Left ventricle myocardium inferior (tissue), 1 donor: ENCODE data around the gene TMSB15B. TPM values are rescaled to one million over a fixed set of nuclear protein-coding genes. Genes with fewer than 3 reads are reported as not detected.
"Not testable (repeated sequence)": the region's sequence is repeated elsewhere in the genome, so short reads cannot be mapped to it uniquely, and the experiment has no call there.

Experiments used
- DNase-seq: peaks from one replicate; pipeline ENCODE4 v3.0.0-alpha.2; 2020
- H3K27ac ChIP-seq: fragments of 200-600 bp; replicated peaks from 2 replicates; pipeline ENCODE4 v1.8.0; 2021
- H3K27me3 ChIP-seq: fragments of 200-600 bp; 2 replicates; pipeline ENCODE4 v1.8.0; 2021; ENCODE audit warnings: low read depth
- H3K36me3 ChIP-seq: fragments of 200-600 bp; 2 replicates; pipeline ENCODE4 v1.8.0; 2021
- H3K4me1 ChIP-seq: fragments of 200-600 bp; 2 replicates; pipeline ENCODE4 v1.8.0; 2021
- H3K4me3 ChIP-seq: fragments of 200-600 bp; 2 replicates; pipeline ENCODE4 v1.8.0; 2021; ENCODE audit warnings: mild to moderate bottlenecking, moderate library complexity
- H3K9me3 ChIP-seq: fragments of 200-600 bp; replicated peaks from 2 replicates; pipeline ENCODE4 v1.8.0; 2021
- CTCF ChIP-seq: fragments of 200-600 bp; IDR thresholded peaks from 2 replicates; pipeline ENCODE4 v1.8.0; 2021; ENCODE audit warnings: antibody characterized with exemption, mild to moderate bottlenecking, borderline replicate concordance
- intact Hi-C: fragments of 100-400 bp; cut with micrococcal nuclease; formaldehyde crosslinking; loops from one replicate; pipeline ENCODE4 v1.11.0; 2022
- total RNA-seq: library from RNA; stranded (reverse); fragmentation: NEBNext Ultra II Directional; extraction: Animal tissue kit (Norgen Biotek cat#: 25700); gene quantifications from one replicate; pipeline ENCODE4 v1.2.1, GENCODE V29; 2021
- donor health status: DM: no; HTN: yes; CAD: no; lungs with severe emphysema.

The TMSB15B gene
- total RNA-seq, 1 donor from 2014 or later, result 0.60 TPM

- no peak for DNase-seq
- H3K36me3 ChIP-seq, result no peaks in the 10 kb centered on the region
- intact Hi-C loops, result no loop called here
- H3K4me1 ChIP-seq, result no peaks in the 10 kb centered on the region
- no peak overlapping the region for H3K27ac ChIP-seq
- no peak for TF ChIP-seq CTCF
- H3K4me3 ChIP-seq, result no peak overlapping the region
- H3K27me3 ChIP-seq, result no peaks in the 10 kb centered on the region
- no peaks in the 10 kb centered on the region for H3K9me3 ChIP-seq
Observed at GRCh38 chrX:103927030-103927429, 35.4 kb upstream of the TMSB15B start.

- Histone ChIP-seq H3K27ac (no peak overlapping the region), H3K4me1 (no peaks in the 10 kb centered on the region), H3K27me3 (no peaks in the 10 kb centered on the region), H3K4me3 (no peak overlapping the region), H3K36me3 (no peaks in the 10 kb centered on the region), H3K9me3 (no peaks in the 10 kb centered on the region)
- intact Hi-C loops, result no loop called here
- no peak for TF ChIP-seq CTCF
- no peak for DNase-seq
Observed at GRCh38 chrX:103927633-103928032, 34.8 kb upstream of the TMSB15B start.

- Histone ChIP-seq H3K4me1 (no peaks in the 10 kb centered on the region), H3K27me3 (no peaks in the 10 kb centered on the region), H3K27ac (no peak overlapping the region), H3K4me3 (no peak overlapping the region), H3K36me3 (no peaks in the 10 kb centered on the region), H3K9me3 (no peaks in the 10 kb centered on the region)
- intact Hi-C loops, result no loop called here
- no peak for DNase-seq
- no peak for TF ChIP-seq CTCF
Observed at GRCh38 chrX:103932133-103932532, 30.3 kb upstream of the TMSB15B start.

GRCh38 chrX:103940257-103940656 lies 22.2 kb upstream of the TMSB15B start:
- intact Hi-C loops, result not testable (repeated sequence)

GRCh38 chrX:103941201-103941975 lies 21.0 kb upstream of the TMSB15B start:
- no peaks in the 10 kb centered on the region for H3K9me3 ChIP-seq
- no peaks in the 10 kb centered on the region for H3K4me1 ChIP-seq
- no peaks in the 10 kb centered on the region for H3K27me3 ChIP-seq
- DNase-seq, result no peak
- no peaks in the 10 kb centered on the region for H3K36me3 ChIP-seq
- no peak overlapping the region for H3K27ac ChIP-seq
- TF ChIP-seq CTCF, result peak; percentile 54
- intact Hi-C loops, result no loop called here
- H3K4me3 ChIP-seq, result no peak overlapping the region

More at GRCh38 chrX:103940257-103940656, 22.2 kb upstream of the TMSB15B start:
- H3K4me3 ChIP-seq, H3K4me1 ChIP-seq, H3K9me3 ChIP-seq, H3K36me3 ChIP-seq, H3K27me3 ChIP-seq, DNase-seq, H3K27ac ChIP-seq: not testable (repeated sequence)

- Histone ChIP-seq H3K27me3 (no peaks in the 10 kb centered on the region), H3K36me3 (no peaks in the 10 kb centered on the region), H3K4me3 (no peak overlapping the region), H3K9me3 (no peaks in the 10 kb centered on the region), H3K4me1 (no peaks in the 10 kb centered on the region), H3K27ac (no peak overlapping the region)
- no peak for TF ChIP-seq CTCF
- no peak for DNase-seq
- intact Hi-C loops, result no loop called here
Observed at GRCh38 chrX:103949506-103949905, 12.9 kb upstream of the TMSB15B start.
